ENCODE results near the gene TCF7L2.

Gene TCF7L2

DNA sequence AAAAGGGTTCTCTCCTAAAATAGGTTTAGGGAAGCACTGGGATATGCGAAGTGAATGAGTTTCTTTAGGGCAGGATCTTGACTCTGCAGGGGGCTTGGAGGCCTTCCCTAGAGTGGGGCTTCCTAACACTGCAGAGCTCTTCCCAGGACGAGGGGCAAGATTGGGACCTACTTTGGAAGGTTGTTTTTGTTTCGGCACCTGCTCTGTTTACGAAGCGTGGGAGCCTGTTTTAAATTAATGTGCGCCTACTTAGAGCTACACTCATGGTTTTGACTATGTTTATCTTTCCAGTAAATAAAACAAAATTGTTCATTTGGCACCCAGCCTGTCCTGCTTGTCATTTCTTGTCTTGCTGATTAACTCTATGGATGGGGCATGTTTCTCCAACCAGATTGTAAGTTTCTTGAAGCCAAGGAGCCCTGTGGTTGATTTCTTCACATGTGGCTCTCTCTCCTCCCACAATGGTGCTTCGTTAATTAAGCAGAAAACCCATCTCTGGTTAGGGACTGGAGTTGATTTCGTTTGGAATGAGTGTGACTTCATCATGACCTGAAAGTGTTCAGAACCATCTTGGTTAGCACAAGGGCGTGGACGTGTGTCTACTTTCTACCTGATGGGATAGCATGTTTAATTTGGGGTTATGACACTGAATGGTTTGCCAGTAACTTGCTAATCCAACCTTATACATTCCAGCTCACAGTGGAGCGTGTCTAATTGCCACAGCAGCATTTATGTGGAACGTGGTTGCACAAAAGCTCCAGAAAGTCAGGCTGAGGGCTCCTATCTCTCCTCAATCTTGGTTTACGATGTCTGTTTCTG is 98.1 kb downstream of the TCF7L2 start:
- no peaks in the 10 kb centered on the region for H3K9me3 ChIP-seq (ENCODE audit: control insufficient read depth, insufficient read depth, low read length)
- H3K9me2 ChIP-seq (replicated peaks; ENCODE audit: control insufficient read depth, low read length): no peaks in the 10 kb centered on the region
- H3K4me1 ChIP-seq (ENCODE audit: control insufficient read depth, low read length): no peaks in the 10 kb centered on the region
- H3K36me3 ChIP-seq (ENCODE audit: control insufficient read depth, low read length): no peaks in the 10 kb centered on the region
- H3K27ac ChIP-seq (ENCODE audit: low read depth, low read length): no peak overlapping the region
- no peak overlapping the region for H3K4me3 ChIP-seq (ENCODE audit: low read length)
- H4K20me1 ChIP-seq (ENCODE audit: control insufficient read depth, insufficient read depth, low read depth, low read length): no peaks in the 10 kb centered on the region
- H3K27me3 ChIP-seq (ENCODE audit: control insufficient read depth, low read length): no peaks in the 10 kb centered on the region
- no peak overlapping the region for H3K4me2 ChIP-seq (ENCODE audit: low read length)
- no peaks in the 10 kb centered on the region for H3K79me2 ChIP-seq (ENCODE audit: control insufficient read depth, low read length)
- no peak for TF ChIP-seq EZH2phosphoT487 (IDR thresholded peaks at IDR 0.05; ENCODE audit: borderline replicate concordance, low read length)
- TF ChIP-seq, protein P1, sequence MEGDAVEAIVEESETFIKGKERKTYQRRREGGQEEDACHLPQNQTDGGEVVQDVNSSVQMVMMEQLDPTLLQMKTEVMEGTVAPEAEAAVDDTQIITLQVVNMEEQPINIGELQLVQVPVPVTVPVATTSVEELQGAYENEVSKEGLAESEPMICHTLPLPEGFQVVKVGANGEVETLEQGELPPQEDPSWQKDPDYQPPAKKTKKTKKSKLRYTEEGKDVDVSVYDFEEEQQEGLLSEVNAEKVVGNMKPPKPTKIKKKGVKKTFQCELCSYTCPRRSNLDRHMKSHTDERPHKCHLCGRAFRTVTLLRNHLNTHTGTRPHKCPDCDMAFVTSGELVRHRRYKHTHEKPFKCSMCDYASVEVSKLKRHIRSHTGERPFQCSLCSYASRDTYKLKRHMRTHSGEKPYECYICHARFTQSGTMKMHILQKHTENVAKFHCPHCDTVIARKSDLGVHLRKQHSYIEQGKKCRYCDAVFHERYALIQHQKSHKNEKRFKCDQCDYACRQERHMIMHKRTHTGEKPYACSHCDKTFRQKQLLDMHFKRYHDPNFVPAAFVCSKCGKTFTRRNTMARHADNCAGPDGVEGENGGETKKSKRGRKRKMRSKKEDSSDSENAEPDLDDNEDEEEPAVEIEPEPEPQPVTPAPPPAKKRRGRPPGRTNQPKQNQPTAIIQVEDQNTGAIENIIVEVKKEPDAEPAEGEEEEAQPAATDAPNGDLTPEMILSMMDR (IDR thresholded peaks at IDR 0.05; ENCODE audit: low read depth, low read length, poor library complexity, severe bottlenecking): no peak
- H3F3A ChIP-seq (ENCODE audit: control insufficient read depth, insufficient read depth): no peaks in the 10 kb centered on the region

- no peaks in the 10 kb centered on the region for H3K36me3 ChIP-seq (ENCODE audit: control insufficient read depth, low read length)
- no peaks in the 10 kb centered on the region for H3K79me2 ChIP-seq (ENCODE audit: control insufficient read depth, low read length)
- no peaks in the 10 kb centered on the region for H3K9me2 ChIP-seq (replicated peaks; ENCODE audit: control insufficient read depth, low read length)
- no peaks in the 10 kb centered on the region for H3K4me1 ChIP-seq (ENCODE audit: control insufficient read depth, low read length)
- H3K4me2 ChIP-seq (ENCODE audit: low read length): no peak overlapping the region
- no peak overlapping the region for H3K4me3 ChIP-seq (ENCODE audit: low read length)
- H3K27me3 ChIP-seq (ENCODE audit: control insufficient read depth, low read length): no peaks in the 10 kb centered on the region
- no peaks in the 10 kb centered on the region for H3F3A ChIP-seq (ENCODE audit: control insufficient read depth, insufficient read depth)
- no peak for TF ChIP-seq EZH2phosphoT487 (IDR thresholded peaks at IDR 0.05; ENCODE audit: borderline replicate concordance, low read length)
- TF ChIP-seq, protein P1 (IDR thresholded peaks at IDR 0.05; ENCODE audit: low read depth, low read length, poor library complexity, severe bottlenecking): no peak
- H3K9me3 ChIP-seq (ENCODE audit: control insufficient read depth, insufficient read depth, low read length): no peaks in the 10 kb centered on the region
- no peak overlapping the region for H3K27ac ChIP-seq (ENCODE audit: low read depth, low read length)
- no peaks in the 10 kb centered on the region for H4K20me1 ChIP-seq (ENCODE audit: control insufficient read depth, insufficient read depth, low read depth, low read length)
Measured at GRCh38 chr10:113049881-113050280, 99.8 kb downstream of the TCF7L2 start.

DNA sequence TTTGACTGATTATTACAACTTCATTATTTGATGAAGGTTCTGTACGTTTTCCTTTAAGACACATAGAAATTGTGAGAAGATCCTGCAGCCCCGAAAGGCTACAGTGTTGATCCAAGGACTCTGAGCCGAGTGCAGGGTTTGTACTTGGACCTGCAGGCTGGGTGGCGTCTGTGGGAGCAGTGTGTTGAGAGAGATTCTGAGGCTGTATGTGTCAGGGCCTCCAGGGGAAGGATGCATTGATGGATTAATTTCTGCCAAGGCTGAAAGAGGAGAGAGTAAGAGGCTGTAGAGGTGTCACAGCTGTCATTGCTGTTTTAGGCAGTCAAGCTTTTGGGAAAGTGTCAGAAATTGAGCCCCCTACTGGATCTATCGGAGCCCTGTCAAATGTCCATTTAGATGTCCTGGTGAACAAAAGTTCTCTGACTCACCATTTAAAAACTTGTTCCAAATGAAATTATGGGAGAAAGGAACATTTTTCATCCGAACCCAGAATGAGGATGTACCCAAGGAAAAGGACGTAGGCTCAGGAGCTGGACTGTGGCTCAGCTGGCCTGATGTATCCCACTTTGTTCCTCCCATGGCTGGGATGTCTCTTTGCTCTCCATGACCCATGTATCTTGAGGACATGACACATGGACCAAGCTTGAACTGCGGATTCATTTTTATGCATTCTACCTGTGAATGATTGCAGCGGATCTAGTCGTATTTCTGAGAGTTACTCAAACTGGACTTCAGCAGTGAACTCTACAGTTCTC is 102.2 kb downstream of the TCF7L2 start:
- no peak overlapping the region for H3K27ac ChIP-seq (ENCODE audit: low read depth, low read length)
- no peaks in the 10 kb centered on the region for H4K20me1 ChIP-seq (ENCODE audit: control insufficient read depth, insufficient read depth, low read depth, low read length)
- no peaks in the 10 kb centered on the region for H3K79me2 ChIP-seq (ENCODE audit: control insufficient read depth, low read length)
- no peak for TF ChIP-seq EZH2phosphoT487 (IDR thresholded peaks at IDR 0.05; ENCODE audit: borderline replicate concordance, low read length)
- TF ChIP-seq, protein P1 (IDR thresholded peaks at IDR 0.05; ENCODE audit: low read depth, low read length, poor library complexity, severe bottlenecking): peak; percentile 46
- H3K4me2 ChIP-seq (ENCODE audit: low read length): no peak overlapping the region
- H3K4me3 ChIP-seq (ENCODE audit: low read length): no peak overlapping the region
- H3F3A ChIP-seq (ENCODE audit: control insufficient read depth, insufficient read depth): no peaks in the 10 kb centered on the region
- H3K27me3 ChIP-seq (ENCODE audit: control insufficient read depth, low read length): no peaks in the 10 kb centered on the region
- no peaks in the 10 kb centered on the region for H3K4me1 ChIP-seq (ENCODE audit: control insufficient read depth, low read length)
- H3K9me2 ChIP-seq (replicated peaks; ENCODE audit: control insufficient read depth, low read length): no peaks in the 10 kb centered on the region
- H3K9me3 ChIP-seq (ENCODE audit: control insufficient read depth, insufficient read depth, low read length): no peaks in the 10 kb centered on the region
- no peaks in the 10 kb centered on the region for H3K36me3 ChIP-seq (ENCODE audit: control insufficient read depth, low read length)

Data from DOHH2 (cell line).